AG04450 (cell line): ENCODE data around the gene SCAMP1. TPM values are rescaled to one million over a fixed set of nuclear protein-coding genes. Genes with fewer than 3 reads are reported as not detected.
A peak's percentile ranks its signal among the peaks of the same experiment; 100 is the strongest.

Experiments
- CTCF ChIA-PET: fragments of 300-600, 350-600 bp; formaldehyde crosslinking; extraction: SDS; loops from one replicate; lab custom pipeline; 2022; ENCODE audit warnings: antibody characterized with exemption, inconsistent platforms; lab: Charles Lee
- POLR2A ChIA-PET: fragments of 350-600 bp; formaldehyde crosslinking; extraction: SDS; loops from one replicate; lab custom pipeline; 2021; ENCODE audit warnings: antibody characterized with exemption, inconsistent platforms; lab: Yijun Ruan, JAX
- DNase-seq: peaks from one replicate; pipeline ENCODE4 v3.0.0-alpha.2; 2011; ENCODE audit warnings: low read depth, low spot score
- H3K27ac ChIP-seq: one replicate; pipeline ENCODE4 v1.5.1; 2012; ENCODE audit warnings: low read depth, low read length, control low read depth
- H3K27me3 ChIP-seq: one replicate; pipeline ENCODE4 v1.6.0; 2012; ENCODE audit warnings: low read length; ENCODE audit not compliant: control insufficient read depth, insufficient read depth
- H3K4me3 ChIP-seq: 2 replicates; pipeline ENCODE4 v1.5.1; 2011; ENCODE audit warnings: mild to moderate bottlenecking, low read depth, low read length, control low read depth
- H3K9me3 ChIP-seq: 2 replicates; pipeline ENCODE4 v1.5.1; 2012; ENCODE audit warnings: low read length; ENCODE audit not compliant: control insufficient read depth, insufficient read depth
- CTCF ChIP-seq: IDR thresholded peaks from 2 replicates; pipeline ENCODE4 v1.5.1; 2011; ENCODE audit warnings: low read depth, low read length, control low read depth, inconsistent platforms
- polyA plus RNA-seq: library from polyadenylated mRNA; depleted of rRNA; stranded (reverse); fragments of >200 nt; gene quantifications from 2 replicates; pipeline ENCODE4 v1.2.3, GENCODE V29; 2011

The SCAMP1 gene
- polyA plus RNA-seq, 1 experiment: 44.6 TPM

- no peak for TF ChIP-seq CTCF
- no peak for DNase-seq
- CTCF ChIA-PET: interaction anchor here (0.5 kb wide), 1 partner anchor 17 kb away, joined by 3 read pairs; no protein-coding TSS in a partner anchor
- Histone ChIP-seq H3K27ac (peak overlapping the region; percentile 96), H3K9me3 (no peaks in the 10 kb centered on the region; the same call in 1 of the 2 replicates), H3K4me3 (no peak overlapping the region), H3K27me3 (no peaks in the 10 kb centered on the region)
- POLR2A ChIA-PET: interaction anchor here (1.2 to 3.4 kb wide), 2 partner anchors 10 to 14 kb away, joined by 3 to 13 read pairs; no protein-coding TSS in a partner anchor
Measured at GRCh38 chr5:78519198-78519941, 159.0 kb downstream of the SCAMP1 start.

GRCh38 chr5:78521455-78521854, 161.0 kb downstream of the SCAMP1 start:
- no peak for DNase-seq
- Histone ChIP-seq H3K4me3 (no peak overlapping the region), H3K9me3 (no peaks in the 10 kb centered on the region), H3K27ac (no peak overlapping the region), H3K27me3 (no peaks in the 10 kb centered on the region)
- POLR2A ChIA-PET: interaction anchor here (1.3 to 3.4 kb wide), 2 partner anchors 13 to 16 kb away, joined by 4 to 13 read pairs; no protein-coding TSS in a partner anchor
- CTCF ChIA-PET: interaction anchor here (0.8 to 1.1 kb wide), 2 partner anchors 106 to 499 kb away, joined by 3 read pairs; no protein-coding TSS in a partner anchor
- no peak for TF ChIP-seq CTCF

GRCh38 chr5:78522476-78523260, 162.3 kb downstream of the SCAMP1 start:
- H3K4me3 ChIP-seq: no peak overlapping the region
- H3K27ac ChIP-seq: no peak overlapping the region
- TF ChIP-seq CTCF: no peak
- CTCF ChIA-PET: no interaction called here
- H3K27me3 ChIP-seq: no peaks in the 10 kb centered on the region
- POLR2A ChIA-PET: no interaction called here
- no peaks in the 10 kb centered on the region for H3K9me3 ChIP-seq
- DNase-seq: no peak

- no peak for DNase-seq
- ChIA-PET CTCF (no interaction called here), POLR2A (no interaction called here)
- Histone ChIP-seq H3K4me3 (no peak overlapping the region), H3K27me3 (no peaks in the 10 kb centered on the region), H3K27ac (no peak overlapping the region), H3K9me3 (no peaks in the 10 kb centered on the region)
- TF ChIP-seq CTCF: no peak
Measured at GRCh38 chr5:78523314-78524193, 163.1 kb downstream of the SCAMP1 start.
